HG02852 (cell line): ENCODE measurements around the gene GABBR2.

Experiments used
- ATAC-seq: cut with Tn5 transposase; IDR thresholded peaks from one replicate; pipeline ENCODE4 v1.9.1; 2021; ENCODE audit warnings: mild to moderate bottlenecking, moderate library complexity; ENCODE audit not compliant: unreplicated experiment

The GABBR2 gene

DNA sequence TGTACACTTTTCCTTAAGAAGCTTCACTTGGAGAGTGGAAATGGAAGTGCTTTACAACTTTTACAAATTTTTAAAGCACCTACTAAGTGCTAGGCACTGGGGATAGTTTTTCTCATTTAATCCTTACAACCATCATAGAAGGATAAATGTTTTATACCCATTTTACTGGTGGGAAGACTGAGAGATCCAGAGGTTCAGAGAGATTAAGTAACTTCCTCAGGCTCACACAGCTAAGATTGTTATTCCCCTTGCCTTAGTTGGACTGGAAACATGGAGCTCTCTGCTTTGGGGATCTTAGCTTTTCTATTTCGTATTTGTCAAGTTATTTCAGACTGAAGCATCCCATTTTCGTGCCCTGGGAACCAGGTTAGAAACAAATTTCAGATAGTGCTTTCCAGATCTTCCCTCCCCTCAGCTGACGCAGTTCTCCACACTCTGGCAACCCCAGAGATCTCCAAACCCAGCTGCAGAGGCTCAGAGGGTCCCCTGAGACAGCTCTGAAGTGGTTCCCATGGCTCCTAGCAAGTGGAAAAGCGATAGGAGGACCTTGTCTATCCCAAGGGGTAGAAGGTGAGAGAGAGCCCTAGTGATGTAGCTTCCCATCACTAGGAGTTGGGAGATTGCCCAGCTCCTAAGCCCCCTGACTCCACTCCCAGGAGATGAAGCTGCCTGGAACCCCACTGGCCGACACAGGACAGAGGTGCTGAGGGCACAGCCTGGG, 16.2 kb upstream of the GABBR2 start:
- no peak for ATAC-seq

DNA sequence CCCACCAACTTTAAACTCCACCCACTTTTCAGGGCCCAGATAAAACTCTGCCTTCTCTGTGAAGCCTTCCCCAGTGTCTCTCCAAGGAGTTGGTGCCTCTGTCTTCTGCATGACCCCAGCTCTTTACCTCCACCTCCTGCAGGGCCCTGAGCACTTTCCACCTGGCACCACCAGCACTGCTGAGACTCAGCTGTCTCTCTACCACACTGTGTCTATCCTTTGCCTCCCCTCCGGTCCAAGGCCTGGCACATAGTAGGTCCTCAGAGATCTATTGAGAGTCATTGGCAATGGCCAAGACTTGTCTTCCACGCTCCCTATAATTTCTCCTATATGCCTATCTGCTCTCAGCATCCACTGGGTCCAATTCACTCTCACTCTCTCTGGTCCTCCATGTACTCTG, 12.9 kb upstream of the GABBR2 start:
- no peak for ATAC-seq

DNA sequence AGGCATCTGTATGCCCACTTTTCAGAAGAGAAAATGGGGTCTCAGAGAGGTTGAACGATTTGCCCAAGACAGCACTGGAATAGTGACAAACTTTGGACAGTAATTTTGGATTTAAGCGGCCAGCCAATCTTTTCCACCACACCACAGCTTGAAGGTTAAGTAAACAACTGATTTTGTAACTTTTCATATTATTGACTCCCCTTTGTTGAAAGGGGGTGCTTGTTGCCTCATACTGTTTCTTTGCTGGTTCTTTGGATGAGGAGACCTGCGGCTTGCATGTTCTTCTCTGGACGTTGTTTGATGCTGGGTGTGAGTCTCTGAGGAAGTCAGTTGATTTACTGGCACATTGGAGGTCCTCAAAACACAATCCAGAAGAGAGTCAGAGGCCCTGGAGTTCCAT, 11.7 kb upstream of the GABBR2 start:
- no peak for ATAC-seq

DNA sequence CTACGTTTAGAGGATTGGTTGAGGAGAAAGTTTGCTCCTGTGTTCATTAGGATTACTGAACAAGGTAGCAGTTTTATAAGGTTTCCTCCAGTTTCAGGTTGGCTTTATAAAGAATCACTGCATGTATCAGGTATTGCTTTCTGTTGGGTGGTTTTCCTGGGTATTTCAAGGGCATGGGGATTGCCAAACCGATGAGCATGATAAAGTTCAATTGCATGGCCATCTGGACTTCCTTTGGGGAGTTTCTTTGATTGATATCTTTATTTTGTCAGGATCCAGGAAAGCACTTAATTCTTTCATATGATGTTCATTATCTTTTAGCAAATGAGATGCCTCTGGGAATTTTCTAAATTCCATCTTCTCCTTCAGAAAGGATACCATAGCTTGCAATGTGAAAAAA, 10.3 kb upstream of the GABBR2 start:
- no peak for ATAC-seq

DNA sequence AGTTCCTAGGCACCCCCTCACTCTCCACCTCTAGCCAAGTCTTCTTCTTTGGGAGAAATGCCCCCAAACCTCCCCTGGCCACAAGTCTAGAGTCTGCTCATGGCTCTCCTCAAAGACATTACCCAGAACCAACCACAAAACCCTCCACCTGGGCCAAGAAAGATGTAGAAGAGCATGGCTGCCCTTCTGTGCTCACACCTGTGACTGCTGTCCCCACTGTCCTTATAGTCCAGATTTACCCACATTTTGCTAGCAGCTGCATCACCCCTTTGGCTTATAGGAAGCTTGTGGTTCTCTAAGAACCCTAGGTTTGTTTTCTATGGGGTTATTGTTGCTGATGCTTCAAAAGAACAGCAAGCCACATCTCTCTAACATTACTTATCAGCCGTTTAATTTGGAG, 6.1 kb upstream of the GABBR2 start:
- no peak for ATAC-seq

DNA sequence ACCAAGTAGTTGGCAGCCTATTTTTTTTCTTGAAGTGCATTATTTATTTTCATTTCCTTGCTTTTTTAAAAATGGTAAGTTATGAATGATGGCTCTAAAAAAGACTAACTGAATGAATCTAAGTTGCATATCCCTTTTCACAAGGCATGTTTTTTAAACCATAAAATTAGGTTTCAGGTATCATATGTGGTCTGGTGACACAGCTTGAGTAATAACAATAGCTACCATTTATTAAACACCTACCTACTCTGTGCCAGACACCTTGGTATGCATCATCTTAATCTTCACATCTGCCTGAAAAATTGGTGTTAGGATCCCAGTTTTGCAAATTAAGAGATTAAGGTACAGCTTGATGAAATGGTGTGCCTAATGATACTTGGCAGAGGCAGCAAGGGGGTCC, 4.3 kb upstream of the GABBR2 start:
- no peak for ATAC-seq

DNA sequence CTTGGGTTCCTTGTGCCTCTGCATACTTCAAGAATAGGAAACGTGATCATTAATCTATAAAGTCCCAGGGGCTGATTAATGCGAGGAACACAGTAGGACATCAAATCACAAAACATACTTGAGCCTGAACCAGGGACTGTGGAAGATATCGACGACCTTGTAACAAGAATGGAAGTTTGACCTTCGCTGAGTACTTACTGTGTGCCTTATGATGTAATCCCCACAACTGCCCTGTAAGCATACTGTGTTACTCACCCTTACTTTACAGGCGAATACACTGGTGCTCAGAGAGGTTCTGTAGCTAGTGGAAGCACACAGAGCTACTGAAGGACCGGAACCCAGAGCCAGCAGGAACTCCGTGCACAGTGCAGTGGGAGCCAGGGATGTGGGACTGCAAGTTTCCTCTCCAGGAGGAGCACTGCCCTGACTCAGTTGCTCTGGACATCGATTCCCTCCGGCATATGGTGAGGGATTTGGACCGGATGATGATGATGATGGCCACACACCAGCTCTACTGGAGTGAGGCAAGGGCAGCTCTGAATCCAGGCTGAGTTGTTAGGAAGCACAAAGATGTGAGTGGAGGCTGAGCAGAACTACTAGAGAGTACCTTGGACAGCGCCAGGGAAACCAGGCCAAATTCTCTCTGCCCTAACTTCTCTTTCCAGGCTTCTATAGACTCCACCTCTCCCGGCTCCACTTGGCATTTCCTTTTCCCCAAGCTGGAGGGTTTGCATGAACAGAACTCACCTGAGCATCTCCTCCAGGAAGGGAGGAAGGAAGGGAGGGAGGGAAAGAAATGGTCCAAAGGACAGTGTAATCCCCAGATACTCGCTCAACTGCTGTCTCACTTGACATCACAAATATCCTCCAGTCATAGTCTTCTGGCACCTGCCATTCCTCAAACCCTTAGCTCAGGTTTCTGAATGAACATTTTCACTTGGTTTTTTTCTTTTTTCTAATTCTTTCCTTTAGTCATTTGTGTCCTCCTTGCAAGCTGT, 1.5 kb upstream of the GABBR2 start:
- no peak for ATAC-seq

DNA sequence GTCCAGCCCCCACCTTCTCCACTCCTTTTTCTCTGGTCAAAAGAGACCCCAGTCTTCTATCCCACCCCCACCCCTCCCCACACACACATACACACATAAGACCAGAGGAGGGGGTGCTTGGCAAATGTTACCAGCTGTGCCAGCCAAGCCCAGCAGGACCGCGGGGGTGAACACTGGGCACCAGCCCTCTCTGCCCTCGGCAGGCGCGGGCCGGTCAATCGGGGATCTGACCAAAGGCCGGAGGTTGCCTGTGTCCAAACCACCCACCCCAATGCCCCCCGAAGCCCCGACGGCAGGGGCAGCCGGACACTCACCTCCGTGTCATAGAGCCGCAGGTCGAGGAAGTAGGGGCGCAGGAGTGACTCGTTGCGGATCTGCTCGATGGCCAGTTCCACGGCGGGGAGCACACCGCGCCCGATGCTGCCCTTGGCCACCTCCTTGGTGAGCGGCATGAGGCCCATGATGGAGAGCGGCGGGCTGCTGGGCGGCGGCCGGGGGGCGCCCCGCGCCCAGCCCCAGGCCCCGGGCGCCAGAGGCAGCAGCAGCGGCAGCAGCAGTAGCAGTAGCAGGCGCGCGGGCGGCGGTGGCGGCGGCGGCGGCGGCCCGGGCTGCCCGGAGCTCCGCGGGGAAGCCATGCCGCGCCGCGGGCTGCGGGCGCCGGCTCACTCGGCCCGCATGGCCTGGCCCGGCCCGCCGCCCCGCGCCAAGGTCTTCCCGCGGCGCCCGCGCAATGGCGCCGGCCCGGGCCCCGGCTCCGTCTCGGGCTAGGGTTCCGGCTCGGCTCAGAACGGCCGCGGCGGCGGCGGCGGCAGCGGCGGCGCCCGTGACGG, 417 bp downstream of the GABBR2 start:
- ATAC-seq = no peak

DNA sequence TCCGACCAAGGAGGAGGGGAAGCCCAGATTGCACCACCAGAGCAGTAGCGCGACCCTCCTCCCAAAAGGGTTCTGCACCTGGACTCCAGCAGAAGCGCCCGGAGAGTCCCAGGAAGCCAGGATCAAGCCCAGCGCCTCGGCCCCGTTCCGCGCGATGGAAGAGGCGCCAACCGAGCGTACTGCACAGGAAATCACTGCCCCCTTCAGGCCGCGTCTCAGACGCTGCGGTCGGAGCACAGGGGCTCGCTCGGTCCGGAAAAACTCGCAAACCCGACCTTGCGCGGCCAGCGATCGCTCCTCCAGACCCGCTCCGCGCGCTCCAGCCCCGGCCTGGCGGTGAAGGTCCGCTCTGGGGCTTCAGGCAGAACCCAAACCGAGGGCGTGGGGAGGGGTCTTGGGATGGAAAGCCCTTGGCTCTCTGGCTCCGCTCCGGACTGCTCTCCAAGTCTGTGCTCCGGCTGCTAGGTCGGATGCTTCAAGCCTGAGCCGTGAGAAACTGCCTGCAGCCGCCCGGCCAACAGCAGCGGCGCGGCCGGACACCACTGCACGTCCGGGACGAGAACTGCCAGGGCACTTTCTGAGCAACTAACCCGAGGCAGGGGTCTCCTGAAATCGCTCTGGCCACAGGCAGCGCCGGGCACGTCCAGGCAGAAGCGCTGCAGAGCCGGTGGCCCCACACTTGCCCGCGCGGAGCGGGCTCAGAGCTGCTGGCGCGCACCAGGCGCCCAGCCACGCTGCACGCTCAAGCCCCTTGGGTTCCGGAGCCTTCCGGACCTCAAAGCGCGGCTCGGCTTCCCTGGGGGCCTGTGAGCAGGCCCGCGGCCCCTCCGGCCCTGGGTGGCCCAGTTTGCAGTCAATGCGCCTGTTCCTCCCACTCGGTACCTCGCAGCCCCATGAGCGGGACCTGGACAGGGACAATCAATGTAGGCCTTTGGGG, 1.3 kb downstream of the GABBR2 start:
- no peak for ATAC-seq

DNA sequence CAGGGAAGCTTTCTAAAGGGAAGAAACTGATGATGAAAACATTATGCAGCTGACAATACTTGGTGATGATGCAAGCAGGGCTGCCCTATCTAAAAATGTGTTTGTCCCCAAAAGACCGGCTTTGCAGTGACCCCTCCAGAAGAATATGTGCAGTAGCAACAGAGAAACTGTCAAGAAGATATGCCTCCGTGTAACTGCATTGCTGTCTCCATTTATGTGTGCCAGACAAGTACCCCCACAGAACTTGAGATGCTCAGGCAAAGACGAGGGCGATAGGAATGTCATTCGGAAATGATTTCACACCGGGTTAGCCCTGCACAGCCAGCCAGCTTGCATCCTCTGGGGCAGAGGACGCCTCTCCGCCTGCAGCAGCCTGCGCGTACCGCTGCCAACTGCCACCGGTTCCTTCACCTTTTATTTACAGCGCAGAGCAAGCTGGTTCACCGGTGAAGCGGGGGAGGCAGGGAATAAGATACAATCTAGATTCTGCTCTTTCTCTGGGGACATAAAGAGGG, 2.0 kb downstream of the GABBR2 start:
- ATAC-seq = no peak

DNA sequence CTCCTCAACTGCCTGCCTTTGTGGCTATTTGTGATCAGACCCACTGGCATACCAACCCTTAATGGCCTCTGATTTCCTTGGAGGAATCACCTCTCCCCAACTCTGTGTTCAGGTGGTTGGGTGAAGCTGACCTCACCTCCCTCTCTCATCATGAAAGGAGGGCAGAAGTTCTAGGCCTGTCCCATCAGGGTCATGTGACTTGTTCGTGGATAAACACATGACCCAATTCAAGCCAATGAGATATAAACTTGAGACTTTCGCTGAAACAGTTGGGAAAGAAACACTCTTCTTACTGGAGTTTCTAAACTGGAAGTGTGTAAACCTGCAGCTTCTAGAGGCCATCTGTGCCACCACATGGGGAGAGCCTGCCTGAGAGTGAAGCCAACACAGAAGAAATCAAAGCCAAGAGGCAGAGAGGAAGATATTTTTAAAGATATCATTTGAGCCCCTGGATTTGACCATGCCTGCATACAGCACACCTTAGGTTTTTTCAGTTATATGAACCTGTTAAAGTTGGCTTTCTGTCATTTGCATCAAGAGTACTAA, 5.8 kb downstream of the GABBR2 start:
- no peak for ATAC-seq

DNA sequence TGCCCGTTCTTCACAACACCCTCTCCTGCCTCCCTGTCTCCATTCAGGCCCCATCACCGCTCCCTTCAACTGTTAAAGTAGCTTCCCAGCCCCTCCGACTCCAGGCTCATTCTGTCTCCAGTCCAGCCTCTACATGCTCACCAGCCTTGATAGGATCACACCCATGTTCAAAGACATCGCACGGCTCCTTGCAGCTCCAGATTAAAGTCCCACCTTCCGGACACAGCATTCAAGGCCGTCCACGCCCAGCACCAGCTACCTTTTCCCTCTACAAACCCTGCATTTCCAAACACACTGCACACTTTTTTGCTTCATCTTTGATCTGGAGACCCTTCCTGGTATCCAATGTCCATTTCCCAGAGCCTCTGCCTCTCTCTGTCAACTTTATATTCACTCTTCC, 6.4 kb downstream of the GABBR2 start:
- no peak for ATAC-seq

DNA sequence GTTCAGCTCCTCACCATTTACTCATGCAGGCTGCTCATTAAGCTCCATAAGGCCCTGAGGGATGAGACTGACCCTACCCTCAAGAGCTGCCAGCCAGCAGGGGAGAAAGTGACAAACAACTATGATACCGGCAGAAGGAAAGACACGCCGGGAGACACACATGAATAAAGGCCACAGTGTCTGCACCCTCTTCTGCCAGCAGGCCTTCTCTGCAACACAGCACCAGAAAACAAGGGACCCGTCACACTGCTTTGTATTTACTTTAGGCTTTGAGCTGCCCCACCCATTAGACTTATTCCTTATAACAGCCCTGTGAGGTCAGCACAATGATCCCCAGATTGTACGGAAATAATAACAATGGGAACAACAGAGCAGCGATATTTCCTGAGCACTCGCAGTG, 7.2 kb downstream of the GABBR2 start:
- no peak for ATAC-seq

DNA sequence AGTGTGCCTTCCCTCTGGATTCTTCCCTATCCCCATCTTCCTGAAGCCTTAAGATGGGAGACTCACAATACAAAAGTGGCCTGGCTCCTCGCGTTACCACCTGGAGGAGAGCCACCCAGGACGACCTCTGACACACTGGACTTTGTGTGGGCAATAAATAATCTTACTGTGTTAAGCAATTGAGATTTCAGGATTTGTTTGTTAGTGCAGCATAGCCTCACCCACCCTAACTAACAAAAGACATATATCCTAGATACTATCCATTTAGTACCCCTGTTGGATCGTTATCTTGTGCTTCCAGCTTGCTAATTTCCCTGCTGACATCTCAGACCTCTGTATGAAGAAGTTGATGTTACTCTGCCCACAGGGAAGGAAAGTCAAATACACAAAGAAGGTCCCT, 7.9 kb downstream of the GABBR2 start:
- no peak for ATAC-seq

DNA sequence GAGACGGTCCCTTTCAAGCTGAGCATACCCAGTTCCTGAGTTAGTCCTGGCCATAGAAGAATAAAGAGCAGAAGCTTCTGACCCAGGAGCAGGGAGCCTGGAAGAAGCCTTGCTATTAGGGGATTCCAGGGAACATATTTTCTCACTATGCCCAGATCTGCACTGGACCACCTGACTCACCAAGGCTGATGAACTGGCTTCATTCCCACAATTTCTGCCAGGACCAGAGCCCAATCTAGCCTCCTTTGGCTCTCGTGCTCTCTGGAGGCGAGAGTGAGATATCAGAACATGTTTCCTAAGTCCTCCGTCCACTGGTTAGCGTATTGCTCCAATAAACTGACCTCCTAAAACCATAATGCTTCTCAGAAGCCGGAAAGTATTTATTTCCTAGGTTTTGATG, 9.9 kb downstream of the GABBR2 start:
- ATAC-seq = no peak

DNA sequence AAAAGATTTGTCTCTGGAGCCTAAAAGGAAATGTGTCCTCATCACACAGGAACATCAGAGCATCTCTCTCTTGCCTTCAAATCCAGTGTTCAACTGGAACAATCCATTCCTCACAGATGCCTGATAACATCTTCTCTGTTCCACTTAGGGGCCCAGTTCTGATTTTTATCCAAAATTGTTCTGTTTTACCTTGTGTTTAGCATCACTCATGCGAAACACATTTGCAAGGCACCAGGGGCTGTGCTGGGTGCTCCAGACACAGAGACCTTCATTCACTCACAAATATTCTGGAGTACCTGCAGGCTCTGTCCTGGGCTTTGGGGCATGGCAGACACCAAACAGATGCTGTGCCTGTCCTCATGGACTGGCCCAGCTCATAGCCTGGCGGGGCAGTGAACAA, 13.8 kb downstream of the GABBR2 start:
- no peak for ATAC-seq

DNA sequence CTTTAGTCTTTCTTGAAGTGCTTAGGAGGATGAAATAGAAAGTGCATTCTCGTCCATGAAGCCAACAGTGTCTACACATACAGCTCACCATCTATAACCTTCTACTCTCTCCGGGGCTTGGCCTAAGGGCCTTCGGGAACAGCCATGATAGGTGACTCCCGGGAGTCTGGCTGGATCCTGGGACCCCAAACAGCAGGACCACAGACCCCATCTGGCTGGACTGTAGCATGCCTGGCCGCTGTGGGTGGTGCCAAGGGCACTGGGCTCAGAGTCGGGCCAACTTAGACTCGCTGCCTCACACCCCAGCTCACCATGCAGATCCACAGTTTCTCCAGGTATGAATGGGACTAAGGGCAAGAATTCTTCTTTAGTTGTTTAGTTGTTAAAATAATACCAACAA, 16.3 kb downstream of the GABBR2 start:
- no peak for ATAC-seq

DNA sequence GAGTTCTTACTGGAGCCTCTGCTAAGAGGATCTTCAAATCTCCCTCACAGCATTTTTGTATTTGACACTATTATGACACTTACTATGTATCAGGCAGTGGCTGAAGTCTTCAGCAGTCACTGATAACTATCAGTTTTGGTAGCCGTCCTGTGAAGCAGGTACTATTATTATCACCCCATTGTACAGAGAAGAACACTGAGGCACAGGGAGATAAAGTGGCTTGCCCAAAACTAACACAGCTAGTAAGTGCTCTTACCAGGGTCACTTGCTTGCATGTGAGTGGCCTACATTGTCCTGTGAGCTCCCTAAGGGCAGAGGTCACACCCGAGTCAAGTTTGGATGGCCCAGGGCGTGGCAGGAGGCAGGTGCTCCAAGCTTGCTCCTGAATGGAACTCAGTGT, 16.8 kb downstream of the GABBR2 start:
- no peak for ATAC-seq

DNA sequence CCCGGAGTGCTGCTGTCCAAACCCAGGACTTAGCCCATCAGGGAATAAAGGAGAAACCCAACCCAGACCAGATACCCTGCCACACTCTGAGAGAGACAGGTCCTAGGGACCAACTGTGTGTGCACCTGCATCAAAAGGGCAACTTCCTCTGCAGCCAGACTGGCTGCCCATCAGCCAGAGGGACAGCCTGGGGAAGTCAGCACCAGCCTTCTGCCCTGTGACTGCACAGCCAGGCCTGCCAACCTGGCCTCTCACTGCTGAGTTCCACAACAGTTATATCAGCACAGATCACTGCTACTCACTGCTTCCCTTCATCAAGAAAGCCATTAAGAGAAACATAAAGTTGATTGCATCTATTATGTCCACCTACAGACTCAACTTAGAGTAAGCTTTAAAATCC, 18.0 kb downstream of the GABBR2 start:
- no peak for ATAC-seq
